H9 (cell line): ENCODE data around the gene SLC35B4. TPM values are rescaled to one million over a fixed set of nuclear protein-coding genes. Genes with fewer than 3 reads are reported as not detected.

Experiments used
- DNase-seq: peaks from one replicate; pipeline ENCODE4 v3.0.0-alpha.2; 2017
- H2AFZ ChIP-seq: one replicate; pipeline ENCODE4 v1.6.1; 2013; ENCODE audit warnings: mild to moderate bottlenecking, low read length, control low read depth, moderate library complexity
- H2AK5ac ChIP-seq: 2 replicates; pipeline ENCODE4 v1.6.1; 2013; ENCODE audit warnings: low read length, control low read depth, mixed read lengths; ENCODE audit not compliant: insufficient read length
- H2BK120ac ChIP-seq: one replicate; pipeline ENCODE4 v1.6.1; 2013; ENCODE audit warnings: low read depth, mild to moderate bottlenecking, low read length, control low read depth, inconsistent platforms; ENCODE audit not compliant: poor library complexity, severe bottlenecking
- H2BK12ac ChIP-seq: 2 replicates; pipeline ENCODE4 v1.6.1; 2013; ENCODE audit warnings: low read length, control low read depth, mixed read lengths, low read depth; ENCODE audit not compliant: insufficient read length
- H2BK15ac ChIP-seq: 2 replicates; pipeline ENCODE4 v1.6.1; 2013; ENCODE audit warnings: low read depth, low read length, control low read depth
- H2BK20ac ChIP-seq: one replicate; pipeline ENCODE4 v1.6.1; 2013; ENCODE audit warnings: low read depth, mild to moderate bottlenecking, low read length, control low read depth, inconsistent platforms; ENCODE audit not compliant: poor library complexity, severe bottlenecking
- H2BK5ac ChIP-seq: 2 replicates; pipeline ENCODE4 v1.6.1; 2013; ENCODE audit warnings: low read length, control low read depth, mixed read lengths; ENCODE audit not compliant: insufficient read length
- H3K14ac ChIP-seq: 2 replicates; pipeline ENCODE4 v1.6.1; 2013; ENCODE audit warnings: low read length, control low read depth; ENCODE audit not compliant: insufficient read depth
- H3K18ac ChIP-seq: 2 replicates; pipeline ENCODE4 v1.6.1; 2013; ENCODE audit warnings: low read depth, mild to moderate bottlenecking, mixed read lengths, low read length, control low read depth; ENCODE audit not compliant: insufficient read length
- H3K23ac ChIP-seq: 2 replicates; pipeline ENCODE4 v1.6.1; 2013; ENCODE audit warnings: low read length, control low read depth, mixed read lengths, low read depth; ENCODE audit not compliant: insufficient read length
- H3K23me2 ChIP-seq: 2 replicates; pipeline ENCODE4 v1.6.1; 2013; ENCODE audit warnings: low read depth, mild to moderate bottlenecking, mixed read lengths, low read length, control low read depth; ENCODE audit not compliant: insufficient read length, poor library complexity, severe bottlenecking
- H3K27ac ChIP-seq: 2 replicates; pipeline ENCODE4 v1.5.1; 2013; ENCODE audit warnings: low read length, control low read depth, mixed read lengths, low read depth; ENCODE audit not compliant: insufficient read length
- H3K27me3 ChIP-seq: 2 replicates; pipeline ENCODE4 v1.6.1; 2013; ENCODE audit warnings: low read length, control low read depth, inconsistent platforms; ENCODE audit not compliant: insufficient read depth
- H3K4ac ChIP-seq: 2 replicates; pipeline ENCODE4 v1.6.1; 2013; ENCODE audit warnings: low read depth, mild to moderate bottlenecking, control low read depth, inconsistent platforms, low read length, moderate library complexity
- H3K4me1 ChIP-seq: 2 replicates; pipeline ENCODE4 v1.6.1; 2013; ENCODE audit warnings: low read length, control low read depth, inconsistent platforms; ENCODE audit not compliant: insufficient read depth
- H3K4me2 ChIP-seq: 2 replicates; pipeline ENCODE4 v1.6.1; 2013; ENCODE audit warnings: low read length, control low read depth, mixed read lengths; ENCODE audit not compliant: insufficient read length, insufficient read depth
- H3K56ac ChIP-seq: 2 replicates; pipeline ENCODE4 v1.6.1; 2013; ENCODE audit warnings: low read depth, mild to moderate bottlenecking, mixed read lengths, low read length, control low read depth; ENCODE audit not compliant: insufficient read length
- H3K79me1 ChIP-seq: 2 replicates; pipeline ENCODE4 v1.6.1; 2013; ENCODE audit warnings: low read depth, mild to moderate bottlenecking, moderate library complexity, low read length, control low read depth, inconsistent platforms; ENCODE audit not compliant: insufficient read depth, poor library complexity, severe bottlenecking
- H3K79me2 ChIP-seq: 2 replicates; pipeline ENCODE4 v1.6.1; 2013; ENCODE audit warnings: low read length, control low read depth, inconsistent platforms; ENCODE audit not compliant: insufficient read depth
- H3K9ac ChIP-seq: 2 replicates; pipeline ENCODE4 v1.6.1; 2013; ENCODE audit warnings: low read length, control low read depth, mixed read lengths; ENCODE audit not compliant: insufficient read length; ENCODE audit errors: extremely low read depth
- H3K9me3 ChIP-seq: one replicate; pipeline ENCODE4 v1.6.1; 2013; ENCODE audit warnings: low read depth, low read length, inconsistent platforms; ENCODE audit not compliant: control insufficient read depth
- H3T11ph ChIP-seq: one replicate; pipeline ENCODE4 v1.6.1; 2013; ENCODE audit warnings: mild to moderate bottlenecking, low read length, control low read depth, inconsistent platforms
- H4K20me1 ChIP-seq: one replicate; pipeline ENCODE4 v1.6.1; 2013; ENCODE audit not compliant: control insufficient read depth, insufficient read length, insufficient read depth
- H4K5ac ChIP-seq: 2 replicates; pipeline ENCODE4 v1.6.1; 2013; ENCODE audit warnings: low read depth, mild to moderate bottlenecking, mixed read lengths, low read length, control low read depth; ENCODE audit not compliant: insufficient read length
- H4K8ac ChIP-seq: replicated peaks from 2 replicates; pipeline ENCODE4 v1.6.1; 2013; ENCODE audit warnings: low read length, control low read depth, mixed read lengths, low read depth; ENCODE audit not compliant: insufficient read length
- H4K91ac ChIP-seq: 2 replicates; pipeline ENCODE4 v1.6.1; 2013; ENCODE audit warnings: low read depth, mild to moderate bottlenecking, moderate library complexity, mixed read lengths, low read length, control low read depth; ENCODE audit not compliant: insufficient read length
- H3K27ac Mint-ChIP-seq, 3 experiments: 2 replicates in 2 of 3; 3 replicates in 1 of 3; pipeline ENCODE4 v1.8.0; 2020 to 2021; ENCODE audit warnings: mixed read lengths in 3 of 3, mild to moderate bottlenecking in 1 of 3, moderate library complexity in 1 of 3
- H3K27me3 Mint-ChIP-seq: 2 replicates; pipeline ENCODE4 v1.8.0; 2021; ENCODE audit warnings: low read depth, mild to moderate bottlenecking, moderate library complexity, mixed read lengths
- H3K36me3 Mint-ChIP-seq, 3 experiments: 2 replicates in 2 of 3; 3 replicates in 1 of 3; pipeline ENCODE4 v1.8.0; 2020 to 2021; ENCODE audit warnings: low read depth in 3 of 3, mixed read lengths in 3 of 3; ENCODE audit not compliant: insufficient read depth in 1 of 3
- H3K4me1 Mint-ChIP-seq, 2 experiments: 2 replicates each; pipeline ENCODE4 v1.8.0; 2020; ENCODE audit warnings: mixed read lengths in 2 of 2
- H3K4me3 Mint-ChIP-seq, 2 experiments: 2 replicates in 1 of 2; 3 replicates in 1 of 2; pipeline ENCODE4 v1.8.0; 2020 to 2021; ENCODE audit warnings: mild to moderate bottlenecking in 2 of 2, mixed read lengths in 2 of 2, moderate library complexity in 1 of 2
- H3K9me3 Mint-ChIP-seq, 2 experiments: 2 replicates in 1 of 2; 3 replicates in 1 of 2; pipeline ENCODE4 v1.8.0; 2020; ENCODE audit warnings: mild to moderate bottlenecking in 2 of 2, mixed read lengths in 2 of 2, moderate library complexity in 1 of 2
- CTCF ChIP-seq: fragments of 200-600 bp; sonication (generic); conservative IDR thresholded peaks from 3 replicates; pipeline ENCODE4 v1.8.0; 2021; ENCODE audit warnings: antibody characterized with exemption, mild to moderate bottlenecking
- WGBS: extraction: QIAGEN DNeasy Blood & Tissue Kit; methylation state at CpG from one replicate; pipeline ENCODE4 v1.1.7; 2013; ENCODE audit warnings: missing lambda C conversion rate, low lambda C conversion rate, mixed read lengths; ENCODE audit not compliant: insufficient read length; ENCODE audit errors: extremely low coverage; 5-methylcytosine and 5-hydroxymethylcytosine counted together
- total RNA-seq: library from RNA; stranded (reverse); gene quantifications from 2 replicates; pipeline ENCODE4 v1.2.1, GENCODE V29; 2021

The SLC35B4 gene
- total RNA-seq, 1 experiment from 2014 or later, result 33.4 TPM

DNA sequence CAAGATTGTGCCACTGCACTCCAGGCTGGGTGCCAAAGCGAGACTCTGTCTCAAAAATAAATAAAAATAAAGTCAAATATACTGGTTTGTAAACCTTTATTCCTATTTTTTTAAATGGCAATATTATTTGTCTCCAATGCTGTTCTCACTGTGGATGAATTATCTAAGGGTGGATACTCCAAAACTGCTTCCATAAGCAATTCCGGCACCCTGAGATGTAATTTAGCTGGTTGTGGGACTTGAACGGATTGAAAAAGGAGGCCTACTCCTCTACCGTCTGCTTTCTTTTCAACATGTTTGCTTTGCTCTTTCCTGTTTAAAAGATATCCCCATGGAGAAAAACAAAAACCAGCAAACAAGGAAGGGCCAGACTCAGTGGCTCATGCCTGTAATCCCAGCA lies 54.4 kb downstream of the SLC35B4 start:
- Mint-ChIP-seq H3K9me3 (no peaks in the 10 kb centered on the region; a peak in 2 of 5 replicates), H3K27ac (no peak overlapping the region), H3K27me3 (no peaks in the 10 kb centered on the region), H3K36me3 (0 out of 7 replicates have a peak, but pooled peaks cover 0 to 5% (median 0%) of the 10 kb centered on the region in 3 experiments), H3K4me3 (no peak overlapping the region), H3K4me1 (no peaks in the 10 kb centered on the region)
- H2AFZ ChIP-seq, result no peak overlapping the region
- H2AK5ac ChIP-seq, result no peak overlapping the region
- H4K8ac ChIP-seq, result no peak overlapping the region
- H3K56ac ChIP-seq, result no peak overlapping the region
- no peaks in the 10 kb centered on the region for H3K79me1 ChIP-seq
- H3K4me1 ChIP-seq, result no peaks in the 10 kb centered on the region
- no peak for TF ChIP-seq CTCF
- no peaks in the 10 kb centered on the region for H3K79me2 ChIP-seq
- no peak overlapping the region for H4K91ac ChIP-seq
- WGBS, result no CpG with 5 or more reads among the region's 4 CpGs
- H2BK120ac ChIP-seq, result no peak overlapping the region
- H3K18ac ChIP-seq, result no peak overlapping the region
- no peaks in the 10 kb centered on the region for H4K20me1 ChIP-seq
- no peak for DNase-seq
- H3K23ac ChIP-seq, result no peak overlapping the region
- no peak overlapping the region for H3K4me2 ChIP-seq
- H3K4ac ChIP-seq, result no peak overlapping the region
- H3K27me3 ChIP-seq, result no peaks in the 10 kb centered on the region
- H3K27ac ChIP-seq, result no peak overlapping the region
- H3K9ac ChIP-seq, result no peak overlapping the region
- no peak overlapping the region for H2BK5ac ChIP-seq
- no peak overlapping the region for H2BK20ac ChIP-seq
- H2BK15ac ChIP-seq, result no peak overlapping the region
- no peak overlapping the region for H3T11ph ChIP-seq
- no peak overlapping the region for H2BK12ac ChIP-seq
- H3K9me3 ChIP-seq, result no peaks in the 10 kb centered on the region
- H3K14ac ChIP-seq, result no peak overlapping the region
- H3K23me2 ChIP-seq, result no peaks in the 10 kb centered on the region
- H4K5ac ChIP-seq, result no peak overlapping the region
